OCI-LY1 (cell line): ENCODE results near the gene SOCS6.

ENCODE experiments used
- H2AFZ ChIP-seq: fragments of 200-600 bp; sonication (generic), shearing (Covaris generic); 2 replicates; pipeline ENCODE4 v1.6.0; 2014; ENCODE audit warnings: antibody characterized with exemption, mild to moderate bottlenecking, low read length
- H3F3A ChIP-seq: fragments of 200-600 bp; sonication (generic), shearing (Covaris generic); 2 replicates; pipeline ENCODE4 v1.6.0; 2014; ENCODE audit warnings: mild to moderate bottlenecking, antibody characterized with exemption, low read length, moderate library complexity; ENCODE audit not compliant: insufficient read depth
- H3K27ac ChIP-seq: fragments of 200-600 bp; sonication (generic); 2 replicates; pipeline ENCODE4 v1.5.1; 2014; ENCODE audit warnings: low read length, mixed run types, mild to moderate bottlenecking, low read depth; ENCODE audit not compliant: poor library complexity, severe bottlenecking
- H3K27me3 ChIP-seq: fragments of 200-600 bp; sonication (generic); 2 replicates; pipeline ENCODE4 v1.6.0; 2014; ENCODE audit warnings: antibody characterized with exemption, mild to moderate bottlenecking, low read length, moderate library complexity; ENCODE audit not compliant: insufficient read depth
- H3K36me3 ChIP-seq: fragments of 200-600 bp; sonication (generic); 2 replicates; pipeline ENCODE4 v1.6.1; 2014; ENCODE audit warnings: mild to moderate bottlenecking, antibody characterized with exemption, low read length, moderate library complexity, mixed read lengths; ENCODE audit not compliant: insufficient read depth
- H3K4me1 ChIP-seq: fragments of 200-600 bp; sonication (generic); 2 replicates; pipeline ENCODE4 v1.5.1; 2014; ENCODE audit warnings: mild to moderate bottlenecking, low read length, moderate library complexity; ENCODE audit not compliant: insufficient read depth, severe bottlenecking
- H3K4me2 ChIP-seq: fragments of 200-600 bp; sonication (generic), shearing (Covaris generic); 2 replicates; pipeline ENCODE4 v1.6.1; 2014; ENCODE audit warnings: low read length
- H3K4me3 ChIP-seq: fragments of 200-600 bp; sonication (generic); 2 replicates; pipeline ENCODE4 v1.5.1; 2014; ENCODE audit warnings: low read length, low read depth, mild to moderate bottlenecking, mixed read lengths; ENCODE audit not compliant: poor library complexity, severe bottlenecking
- H3K79me2 ChIP-seq: fragments of 200-600 bp; shearing (Covaris generic); 2 replicates; pipeline ENCODE4 v1.6.1; 2016; ENCODE audit warnings: mixed run types, low read length, mixed read lengths; ENCODE audit not compliant: insufficient read depth
- H3K9ac ChIP-seq: fragments of 200-600 bp; sonication (generic), shearing (Covaris generic); 2 replicates; pipeline ENCODE4 v1.6.1; 2014; ENCODE audit warnings: mild to moderate bottlenecking, low read length, mixed read lengths
- H3K9me2 ChIP-seq: fragments of 200-600 bp; sonication (generic), shearing (Covaris generic); 2 replicates; pipeline ENCODE4 v1.6.1; 2014; ENCODE audit warnings: low read depth, mild to moderate bottlenecking, low read length, mixed read lengths
- H3K9me3 ChIP-seq: fragments of 200-600 bp; shearing (Covaris generic); 2 replicates; pipeline ENCODE4 v1.6.1; 2014; ENCODE audit warnings: low read length, mixed read lengths
- H4K20me1 ChIP-seq: fragments of 200-600 bp; sonication (generic), shearing (Covaris generic); 2 replicates; pipeline ENCODE4 v1.6.0; 2016; ENCODE audit warnings: mild to moderate bottlenecking, low read length; ENCODE audit not compliant: insufficient read depth
- EZH2 ChIP-seq: fragments of 200-600 bp; sonication (generic), shearing (Covaris generic); IDR thresholded peaks from 2 replicates; pipeline ENCODE4 v1.8.0; 2017; ENCODE audit warnings: borderline replicate concordance, mixed run types, mild to moderate bottlenecking, antibody characterized with exemption, low read length, moderate library complexity, mixed read lengths
- TF ChIP-seq, protein P1 (sequence below): fragments of 200-600 bp; sonication (generic), shearing (Covaris generic); IDR thresholded peaks from 2 replicates; pipeline ENCODE4 v1.5.1; 2017; ENCODE audit warnings: mild to moderate bottlenecking, antibody characterized with exemption, low read length, moderate library complexity, mixed read lengths

The SOCS6 gene

DNA sequence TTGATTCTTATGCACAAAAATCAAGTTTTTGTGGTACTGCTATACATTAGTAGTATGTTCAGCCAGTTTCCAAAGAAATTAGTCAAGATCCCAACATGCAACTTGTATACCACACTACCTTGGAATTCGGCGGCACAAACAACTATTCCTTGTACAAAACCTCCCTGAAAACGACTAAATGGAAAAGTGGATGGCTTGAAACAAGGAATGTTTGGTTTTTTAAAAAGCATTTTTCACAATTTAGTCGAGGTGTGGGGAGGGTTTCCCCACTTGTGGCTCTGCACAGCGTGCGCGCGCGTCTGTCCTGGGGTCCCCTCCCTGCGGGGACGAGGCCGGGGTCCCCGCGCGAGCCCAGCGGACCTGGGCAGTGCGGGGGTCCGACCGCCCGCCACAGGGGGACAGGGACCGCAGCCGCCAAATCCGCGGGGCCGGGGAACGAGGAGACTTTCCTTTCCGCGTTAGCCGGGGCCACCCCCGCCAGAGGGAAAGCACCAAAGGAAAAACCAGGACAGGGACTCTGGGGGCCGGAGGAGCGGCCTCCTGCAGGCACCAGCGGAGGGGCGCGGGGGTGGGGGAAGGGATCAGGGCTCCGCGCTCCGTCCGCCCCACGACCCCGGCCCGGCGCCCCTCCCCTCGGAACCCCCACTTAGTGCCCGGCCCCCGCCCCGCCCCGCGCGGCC is 534 bp upstream of the SOCS6 start:
- Histone ChIP-seq H3K4me3 (no peak overlapping the region), H3K9ac (no peak overlapping the region), H3K4me2 (no peak overlapping the region), H3K79me2 (no peaks in the 10 kb centered on the region), H3K27me3 (peaks cover 5% of the 10 kb centered on the region; the same call in 1 of the 2 replicates), H3K36me3 (no peaks in the 10 kb centered on the region), H4K20me1 (no peaks in the 10 kb centered on the region), H2AFZ (no peak overlapping the region), H3F3A (no peaks in the 10 kb centered on the region), H3K4me1 (peaks cover 4% of the 10 kb centered on the region), H3K9me3 (no peaks in the 10 kb centered on the region), H3K9me2 (no peaks in the 10 kb centered on the region), H3K27ac (no peak overlapping the region)
- no peak for TF ChIP-seq EZH2
- TF ChIP-seq, protein P1, sequence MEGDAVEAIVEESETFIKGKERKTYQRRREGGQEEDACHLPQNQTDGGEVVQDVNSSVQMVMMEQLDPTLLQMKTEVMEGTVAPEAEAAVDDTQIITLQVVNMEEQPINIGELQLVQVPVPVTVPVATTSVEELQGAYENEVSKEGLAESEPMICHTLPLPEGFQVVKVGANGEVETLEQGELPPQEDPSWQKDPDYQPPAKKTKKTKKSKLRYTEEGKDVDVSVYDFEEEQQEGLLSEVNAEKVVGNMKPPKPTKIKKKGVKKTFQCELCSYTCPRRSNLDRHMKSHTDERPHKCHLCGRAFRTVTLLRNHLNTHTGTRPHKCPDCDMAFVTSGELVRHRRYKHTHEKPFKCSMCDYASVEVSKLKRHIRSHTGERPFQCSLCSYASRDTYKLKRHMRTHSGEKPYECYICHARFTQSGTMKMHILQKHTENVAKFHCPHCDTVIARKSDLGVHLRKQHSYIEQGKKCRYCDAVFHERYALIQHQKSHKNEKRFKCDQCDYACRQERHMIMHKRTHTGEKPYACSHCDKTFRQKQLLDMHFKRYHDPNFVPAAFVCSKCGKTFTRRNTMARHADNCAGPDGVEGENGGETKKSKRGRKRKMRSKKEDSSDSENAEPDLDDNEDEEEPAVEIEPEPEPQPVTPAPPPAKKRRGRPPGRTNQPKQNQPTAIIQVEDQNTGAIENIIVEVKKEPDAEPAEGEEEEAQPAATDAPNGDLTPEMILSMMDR: no peak

GRCh38 chr18:70289351-70290312 is 787 bp downstream of the SOCS6 start:
- Histone ChIP-seq H3K79me2 (no peaks in the 10 kb centered on the region), H2AFZ (no peak overlapping the region), H3K27me3 (peaks cover 5% of the 10 kb centered on the region; the same call in 1 of the 2 replicates)

GRCh38 chr18:70290482-70291294 is 1.8 kb downstream of the SOCS6 start:
- peaks cover 5% of the 10 kb centered on the region; the same call in 1 of the 2 replicates for H3K27me3 ChIP-seq
- H4K20me1 ChIP-seq: no peaks in the 10 kb centered on the region
- TF ChIP-seq, protein P1: no peak
- TF ChIP-seq EZH2: no peak
- H3K36me3 ChIP-seq: no peaks in the 10 kb centered on the region
- H3K4me1 ChIP-seq: peaks cover 4% of the 10 kb centered on the region
- H3K4me2 ChIP-seq: no peak overlapping the region
- no peak overlapping the region for H3K4me3 ChIP-seq
- no peaks in the 10 kb centered on the region for H3K79me2 ChIP-seq
- no peak overlapping the region for H3K9ac ChIP-seq
- H3K27ac ChIP-seq: no peak overlapping the region
- no peak overlapping the region for H2AFZ ChIP-seq
- no peaks in the 10 kb centered on the region for H3K9me3 ChIP-seq
- no peaks in the 10 kb centered on the region for H3F3A ChIP-seq
- H3K9me2 ChIP-seq: no peaks in the 10 kb centered on the region

More at GRCh38 chr18:70289351-70290312, 787 bp downstream of the SOCS6 start:
- H3F3A ChIP-seq: no peaks in the 10 kb centered on the region
- H3K9me3 ChIP-seq: no peaks in the 10 kb centered on the region
- H3K4me2 ChIP-seq: peak overlapping the region; percentile 48; the same call in 1 of the 2 replicates
- H3K27ac ChIP-seq: no peak overlapping the region
- H3K9me2 ChIP-seq: no peaks in the 10 kb centered on the region
- H3K9ac ChIP-seq: no peak overlapping the region
- H3K4me1 ChIP-seq: peaks cover 4% of the 10 kb centered on the region
- no peaks in the 10 kb centered on the region for H3K36me3 ChIP-seq
- no peaks in the 10 kb centered on the region for H4K20me1 ChIP-seq
- TF ChIP-seq EZH2: no peak
- peak overlapping the region; percentile 45 for H3K4me3 ChIP-seq
